Measurements from ENCODE around the gene MTNR1A. TPM values are rescaled to one million over a fixed set of nuclear protein-coding genes. Genes with fewer than 3 reads are reported as not detected.

Gene MTNR1A
- total and polyA plus RNA-seq, 2 of the 4 experiments (the other 2 are of a cell fraction) = not detected

GRCh38 chr4:186485150-186485549 is 70.2 kb downstream of the MTNR1A start:
- H3K4ac ChIP-seq (ENCODE audit: low read depth, low read length) = no peak overlapping the region
- H4K91ac ChIP-seq (ENCODE audit: insufficient read depth, low read depth, low read length) = no peak overlapping the region
- dilution Hi-C loops (cut with HindIII; ENCODE audit: low sequenced_read_pairs, unreplicated experiment) (no loop called here), in situ Hi-C loops (cut with MboI; ENCODE audit: low sequenced_read_pairs) (no loop called here), intact Hi-C loops (cut with micrococcal nuclease) (loop anchor here (5.0 kb wide), 1 partner anchor 102 kb away; no protein-coding TSS in a partner anchor)
- no peak overlapping the region for H2AK5ac ChIP-seq (ENCODE audit: low read depth, low read length)
- no peak overlapping the region for H2BK120ac ChIP-seq (ENCODE audit: low read depth, low read length)
- ATAC-seq (ENCODE audit: low read depth) = no peak; the same call in 1 of the 2 replicates
- H2BK5ac ChIP-seq (ENCODE audit: low read depth, low read length, poor library complexity, severe bottlenecking) = no peak overlapping the region
- no peak overlapping the region for H4K5ac ChIP-seq (ENCODE audit: low read depth, low read length)
- no peak overlapping the region for H2BK20ac ChIP-seq (ENCODE audit: low read depth, low read length)
- no peak overlapping the region for H2AK9ac ChIP-seq (replicated peaks; ENCODE audit: low read depth, low read length, poor library complexity)
- no peak overlapping the region for H4K8ac ChIP-seq (ENCODE audit: low read depth in 2 of 2, low read length in 2 of 2)
- ChIA-PET POLR2A (ENCODE audit: unreplicated experiment) (no interaction called here), CTCF (no interaction called here)
- no peaks in the 10 kb centered on the region for H3K79me1 ChIP-seq (ENCODE audit: low read depth in 1 of 2, low read length in 2 of 2)
- no peak overlapping the region for H3K56ac ChIP-seq (ENCODE audit: extremely low read depth, insufficient read depth, low read length)
- H2BK15ac ChIP-seq (ENCODE audit: low read depth, low read length) = no peak overlapping the region
- H4K20me1 ChIP-seq (ENCODE audit: insufficient read depth, low read length) = no peaks in the 10 kb centered on the region
- peaks cover 2% of the 10 kb centered on the region for H3K27me3 ChIP-seq (ENCODE audit: control insufficient read depth, insufficient read depth, low read length)
- no peaks in the 10 kb centered on the region for H3K9me1 ChIP-seq (ENCODE audit: insufficient read depth, low read length)
- peak overlapping the region; percentile 81 for H3K4me2 ChIP-seq (ENCODE audit: low read depth, low read length)
- H3K4me3 ChIP-seq (ENCODE audit: insufficient read depth, low read depth, low read length) = peak overlapping the region; percentile 41
- BruUV-seq (replicated peaks) = no TSS peak
- no peak overlapping the region for H3K9ac ChIP-seq (ENCODE audit: low read depth, low read length)
- TF ChIP-seq CHD1 (IDR thresholded peaks at IDR 0.05; ENCODE audit: low read depth, low read length) = no peak
- TF ChIP-seq BHLHE40 (IDR thresholded peaks at IDR 0.05; ENCODE audit: low read depth, low read length) = no peak
- no peak for TF ChIP-seq USF2 (IDR thresholded peaks at IDR 0.05; ENCODE audit: low read depth, low read length)
- TF ChIP-seq NFE2L2 (IDR thresholded peaks at IDR 0.05; ENCODE audit: low read depth, low read length) = no peak
- TF ChIP-seq ELK1 (IDR thresholded peaks at IDR 0.05; ENCODE audit: borderline replicate concordance, low read depth, low read length) = no peak
- TF ChIP-seq SMC3 (IDR thresholded peaks at IDR 0.05; ENCODE audit: low read depth, low read length) = no peak
- TF ChIP-seq CEBPB (IDR thresholded peaks at IDR 0.05; ENCODE audit: low read depth, low read length) = no peak
- no peak for TF ChIP-seq MAZ (IDR thresholded peaks at IDR 0.05; ENCODE audit: borderline replicate concordance, low read depth, low read length)
- TF ChIP-seq RAD21 (IDR thresholded peaks at IDR 0.05; ENCODE audit: low read length) = no peak
- no peaks in the 10 kb centered on the region for H3K4me1 ChIP-seq (ENCODE audit: control insufficient read depth, insufficient read depth, low read length)
- no peaks in the 10 kb centered on the region for H3K36me3 ChIP-seq (ENCODE audit: control insufficient read depth, insufficient read depth, low read length)
- no peak for DNase-seq
- whole genome bisulfite sequencing, 2 experiments (ENCODE audit: extremely low coverage in 2 of 2, insufficient read length in 1 of 2) = no CpG with 5 or more reads among the region's 5 CpGs
- no peak overlapping the region for H3K23ac ChIP-seq (ENCODE audit: low read depth, low read length)
- H3K27ac ChIP-seq (ENCODE audit: insufficient read depth, low read length) = no peak overlapping the region
- no peak overlapping the region for H2AFZ ChIP-seq (replicated peaks; ENCODE audit: low read length, poor library complexity)
- no peak overlapping the region for H3K18ac ChIP-seq (ENCODE audit: low read depth, low read length)
- no peak overlapping the region for H3K14ac ChIP-seq (replicated peaks; ENCODE audit: low read depth, low read length)
- no peaks in the 10 kb centered on the region for H3K9me3 ChIP-seq (ENCODE audit: control insufficient read depth, insufficient read depth, low read length)

Measured in IMR-90 (cell line).